NB4 (cell line): ENCODE measurements around the gene GPR39.

Source experiments
- MYC ChIP-seq: IDR thresholded peaks from 2 replicates; pipeline ENCODE4 v1.6.1; 2011; ENCODE audit warnings: low read depth, low read length
- POLR2A ChIP-seq: IDR thresholded peaks from 2 replicates; pipeline ENCODE4 v1.6.1; 2011; ENCODE audit warnings: mild to moderate bottlenecking; ENCODE audit not compliant: insufficient read length; ENCODE audit errors: extremely low read depth
- TF ChIP-seq, protein P1 (sequence below): IDR thresholded peaks from one replicate; pipeline ENCODE4 v1.5.1; 2012; ENCODE audit warnings: low read depth, low read length
- TF ChIP-seq, protein P2 (sequence below): IDR thresholded peaks from 2 replicates; pipeline ENCODE4 v1.6.1; 2011; ENCODE audit warnings: low read depth, low read length

DNA sequence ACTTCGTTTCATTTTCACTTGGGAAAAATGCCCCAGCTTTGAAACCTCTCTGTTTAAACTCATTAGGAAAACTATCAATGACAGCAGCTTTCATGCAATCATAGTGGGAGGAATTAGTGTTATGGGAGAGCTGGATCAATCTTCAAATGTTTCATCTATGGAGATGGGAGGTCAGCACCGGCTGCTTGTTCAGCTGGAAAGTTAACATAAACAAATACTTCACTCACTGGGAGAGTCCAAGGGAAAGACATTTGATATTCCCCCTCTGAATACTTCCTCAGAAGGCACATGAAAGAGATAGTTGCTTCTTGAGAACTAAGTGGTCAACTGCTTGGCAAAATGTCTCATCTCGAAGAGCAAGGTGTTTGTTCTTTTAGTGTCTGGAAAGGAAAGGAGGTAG is 246.1 kb downstream of the GPR39 start:
- TF ChIP-seq, protein P1, sequence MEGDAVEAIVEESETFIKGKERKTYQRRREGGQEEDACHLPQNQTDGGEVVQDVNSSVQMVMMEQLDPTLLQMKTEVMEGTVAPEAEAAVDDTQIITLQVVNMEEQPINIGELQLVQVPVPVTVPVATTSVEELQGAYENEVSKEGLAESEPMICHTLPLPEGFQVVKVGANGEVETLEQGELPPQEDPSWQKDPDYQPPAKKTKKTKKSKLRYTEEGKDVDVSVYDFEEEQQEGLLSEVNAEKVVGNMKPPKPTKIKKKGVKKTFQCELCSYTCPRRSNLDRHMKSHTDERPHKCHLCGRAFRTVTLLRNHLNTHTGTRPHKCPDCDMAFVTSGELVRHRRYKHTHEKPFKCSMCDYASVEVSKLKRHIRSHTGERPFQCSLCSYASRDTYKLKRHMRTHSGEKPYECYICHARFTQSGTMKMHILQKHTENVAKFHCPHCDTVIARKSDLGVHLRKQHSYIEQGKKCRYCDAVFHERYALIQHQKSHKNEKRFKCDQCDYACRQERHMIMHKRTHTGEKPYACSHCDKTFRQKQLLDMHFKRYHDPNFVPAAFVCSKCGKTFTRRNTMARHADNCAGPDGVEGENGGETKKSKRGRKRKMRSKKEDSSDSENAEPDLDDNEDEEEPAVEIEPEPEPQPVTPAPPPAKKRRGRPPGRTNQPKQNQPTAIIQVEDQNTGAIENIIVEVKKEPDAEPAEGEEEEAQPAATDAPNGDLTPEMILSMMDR: no peak
- TF ChIP-seq, protein P2, sequence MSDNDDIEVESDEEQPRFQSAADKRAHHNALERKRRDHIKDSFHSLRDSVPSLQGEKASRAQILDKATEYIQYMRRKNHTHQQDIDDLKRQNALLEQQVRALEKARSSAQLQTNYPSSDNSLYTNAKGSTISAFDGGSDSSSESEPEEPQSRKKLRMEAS: no peak
- no peak for TF ChIP-seq MYC
- TF ChIP-seq POLR2A: no peak
